Esophagus muscularis mucosa (tissue), 4 donors: ENCODE results near the gene EME1. TPM values are rescaled to one million over a fixed set of nuclear protein-coding genes. Genes with fewer than 3 reads are reported as not detected.

Experiments used
- DNase-seq: peaks from one replicate; pipeline ENCODE4 v3.0.0-alpha.2; 2017; ENCODE audit errors: extremely low spot score
- H3K27ac ChIP-seq, 4 donors: fragments of 200-600 bp; sonication (generic); replicated peaks in 1 of 4; 1 replicate in 3 of 4; 2 replicates in 1 of 4; pipeline ENCODE4 v1.5.1; 2016 to 2019; ENCODE audit warnings: mild to moderate bottlenecking in 1 of 4
- H3K27me3 ChIP-seq, 4 donors: fragments of 200-600 bp; sonication (generic); one replicate each; pipeline versions ENCODE4 v1.5.1 to v1.6.0; 2016 to 2019
- H3K36me3 ChIP-seq, 4 donors: fragments of 200-600 bp; sonication (generic); one replicate each; pipeline ENCODE4 v1.5.1; 2016 to 2019
- H3K4me1 ChIP-seq, 4 donors: fragments of 200-600 bp; sonication (generic); one replicate each; pipeline ENCODE4 v1.5.1; 2016 to 2019
- H3K4me3 ChIP-seq, 4 donors: fragments of 200-600 bp; sonication (generic); 1 replicate in 2 of 4; 2 replicates in 2 of 4; pipeline ENCODE4 v1.5.1; 2016 to 2019; ENCODE audit warnings: mild to moderate bottlenecking in 4 of 4, moderate library complexity in 1 of 4
- H3K9me3 ChIP-seq, 4 donors: fragments of 200-600 bp; sonication (generic); 1 replicate in 3 of 4; 2 replicates in 1 of 4; pipeline ENCODE4 v1.5.1; 2016 to 2019
- EP300 ChIP-seq: sonication (generic); formaldehyde crosslinking; IDR thresholded peaks from one replicate; pipeline ENCODE4 v1.6.1; 2017; ENCODE audit warnings: antibody characterized with exemption
- POLR2A ChIP-seq: fragments of 450-650 bp; IDR thresholded peaks from one replicate; pipeline ENCODE4 v1.6.1; 2017; ENCODE audit warnings: antibody characterized with exemption, moderate library complexity, mild to moderate bottlenecking, low read depth
- POLR2AphosphoS5 ChIP-seq, 2 donors: sonication (generic); formaldehyde crosslinking; IDR thresholded peaks; one replicate each; pipeline ENCODE4 v1.6.1; 2017; ENCODE audit warnings: antibody characterized with exemption in 2 of 2
- WGBS: methylation state at CpG from one replicate; pipeline ENCODE4 v1.1.5; 2018; 5-methylcytosine and 5-hydroxymethylcytosine counted together
- intact Hi-C: fragments of 100-400 bp; cut with DNase I; formaldehyde crosslinking; loops from one replicate; pipeline ENCODE4 v1.15.1; 2023
- total RNA-seq, 4 donors: library from RNA; depleted of rRNA; stranded (reverse); fragments of >200 nt; gene quantifications; one replicate each; pipeline versions ENCODE4 v1.1.0 to v1.2.1, GENCODE V29; 2016
- TF ChIP-seq, protein P1 (sequence below), 3 experiments: fragments of 200-600 bp in 2 of 3; fragments of 450-650 bp in 1 of 3; sonication (generic) in 2 of 3; IDR thresholded peaks; one replicate each; pipeline ENCODE4 v1.5.1; 2017 to 2019; ENCODE audit warnings: antibody characterized with exemption in 3 of 3, mild to moderate bottlenecking in 2 of 3, moderate library complexity in 1 of 3

EME1 gene, protein sequence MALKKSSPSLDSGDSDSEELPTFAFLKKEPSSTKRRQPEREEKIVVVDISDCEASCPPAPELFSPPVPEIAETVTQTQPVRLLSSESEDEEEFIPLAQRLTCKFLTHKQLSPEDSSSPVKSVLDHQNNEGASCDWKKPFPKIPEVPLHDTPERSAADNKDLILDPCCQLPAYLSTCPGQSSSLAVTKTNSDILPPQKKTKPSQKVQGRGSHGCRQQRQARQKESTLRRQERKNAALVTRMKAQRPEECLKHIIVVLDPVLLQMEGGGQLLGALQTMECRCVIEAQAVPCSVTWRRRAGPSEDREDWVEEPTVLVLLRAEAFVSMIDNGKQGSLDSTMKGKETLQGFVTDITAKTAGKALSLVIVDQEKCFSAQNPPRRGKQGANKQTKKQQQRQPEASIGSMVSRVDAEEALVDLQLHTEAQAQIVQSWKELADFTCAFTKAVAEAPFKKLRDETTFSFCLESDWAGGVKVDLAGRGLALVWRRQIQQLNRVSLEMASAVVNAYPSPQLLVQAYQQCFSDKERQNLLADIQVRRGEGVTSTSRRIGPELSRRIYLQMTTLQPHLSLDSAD
- total RNA-seq, result not detected

DNA sequence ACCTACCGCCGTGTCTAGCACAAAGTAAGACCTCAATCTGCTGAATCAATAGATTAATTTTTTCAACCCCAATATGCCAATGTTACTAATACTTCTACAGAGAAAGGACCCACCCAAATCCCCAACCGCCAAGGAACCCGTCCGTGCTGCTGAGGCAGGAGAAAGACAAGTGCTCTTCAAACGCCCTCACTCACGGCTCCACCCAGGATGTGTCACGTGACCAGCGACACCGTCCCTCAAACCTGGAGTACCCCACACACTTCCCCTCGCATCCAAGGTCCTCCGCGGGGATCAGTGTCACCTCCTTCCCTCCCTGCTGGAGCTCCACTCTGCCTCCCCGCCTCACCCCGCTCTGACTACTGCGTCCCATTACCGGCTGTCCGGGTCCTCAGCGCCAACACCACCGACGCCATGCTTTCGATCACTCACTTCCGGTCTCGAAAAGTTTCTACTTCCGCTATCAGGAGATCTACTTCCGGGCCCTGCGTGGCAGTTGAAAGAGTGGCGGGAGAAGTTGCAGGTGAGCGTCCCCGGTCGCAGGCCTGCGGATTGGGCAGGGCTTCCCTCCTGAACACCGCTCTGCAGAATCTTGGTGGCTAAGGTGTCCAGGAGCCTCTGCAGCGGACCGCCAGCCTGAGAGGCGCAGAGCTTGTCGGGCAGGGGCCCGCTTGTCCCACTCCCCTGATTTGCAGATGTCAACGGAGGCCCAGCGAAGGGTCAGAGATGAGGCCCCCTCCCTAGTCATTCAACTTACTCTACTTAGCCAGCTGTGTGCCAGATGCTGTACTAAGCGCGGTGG lies at the start of gene EME1, which contains the start of gene MRPL27:
Gene EME1 (plus strand): TSS at position 472 of the 799 bp plus-strand sequence. CDS start 1,980 bp downstream, outside the sequence.
Gene MRPL27 (minus strand): TSS at position 427 of the 799 bp plus-strand sequence. CDS start 14 bp downstream, at position 413.
- TF ChIP-seq POLR2AphosphoS5 (IDR thresholded peaks at IDR 0.05) (peak; percentile 87 to 90), POLR2A (peak; percentile 20)
- TF ChIP-seq, protein P1, sequence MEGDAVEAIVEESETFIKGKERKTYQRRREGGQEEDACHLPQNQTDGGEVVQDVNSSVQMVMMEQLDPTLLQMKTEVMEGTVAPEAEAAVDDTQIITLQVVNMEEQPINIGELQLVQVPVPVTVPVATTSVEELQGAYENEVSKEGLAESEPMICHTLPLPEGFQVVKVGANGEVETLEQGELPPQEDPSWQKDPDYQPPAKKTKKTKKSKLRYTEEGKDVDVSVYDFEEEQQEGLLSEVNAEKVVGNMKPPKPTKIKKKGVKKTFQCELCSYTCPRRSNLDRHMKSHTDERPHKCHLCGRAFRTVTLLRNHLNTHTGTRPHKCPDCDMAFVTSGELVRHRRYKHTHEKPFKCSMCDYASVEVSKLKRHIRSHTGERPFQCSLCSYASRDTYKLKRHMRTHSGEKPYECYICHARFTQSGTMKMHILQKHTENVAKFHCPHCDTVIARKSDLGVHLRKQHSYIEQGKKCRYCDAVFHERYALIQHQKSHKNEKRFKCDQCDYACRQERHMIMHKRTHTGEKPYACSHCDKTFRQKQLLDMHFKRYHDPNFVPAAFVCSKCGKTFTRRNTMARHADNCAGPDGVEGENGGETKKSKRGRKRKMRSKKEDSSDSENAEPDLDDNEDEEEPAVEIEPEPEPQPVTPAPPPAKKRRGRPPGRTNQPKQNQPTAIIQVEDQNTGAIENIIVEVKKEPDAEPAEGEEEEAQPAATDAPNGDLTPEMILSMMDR (IDR thresholded peaks at IDR 0.05), result no peak
- intact Hi-C loops, result no loop called here
- H3K4me3 ChIP-seq, result peak within 1 kb of the TSS; percentile 83 to 89 (median 84)
- peak; percentile 97 for DNase-seq
- H3K4me1 ChIP-seq, result peaks cover 22 to 31% (median 25%) of the 10 kb centered on the region in 4 donors
- H3K36me3 ChIP-seq, result peaks cover 12 to 29% (median 26%) of the 10 kb centered on the region in 4 donors
- peak within 1 kb of the TSS; percentile 90 to 96 (median 93) for H3K27ac ChIP-seq
- no peaks in the 10 kb centered on the region for H3K27me3 ChIP-seq
- WGBS, result 1% methylated on average over 28 of the region's 42 CpGs
- H3K9me3 ChIP-seq, result no peaks in the 10 kb centered on the region

DNA sequence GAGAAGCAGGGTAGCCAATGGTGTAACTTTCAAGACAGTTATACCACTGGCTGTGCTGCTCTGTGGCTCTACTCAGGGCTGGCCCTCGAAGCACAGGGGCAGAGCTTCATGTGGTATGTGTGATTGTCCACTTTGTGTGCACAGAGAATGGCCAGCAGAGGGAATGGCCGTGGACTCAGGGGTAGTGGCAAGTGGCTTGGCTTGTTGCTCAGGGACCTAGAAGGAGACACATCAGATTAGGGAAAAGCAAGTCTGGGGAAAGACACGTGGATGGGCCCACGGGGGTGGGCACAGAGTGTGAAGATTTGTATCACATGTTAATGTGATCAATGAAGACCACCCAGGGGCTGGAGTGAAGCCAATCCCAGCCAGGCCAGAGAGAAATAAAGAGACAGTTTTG lies 47.1 kb upstream of the EME1 start:
- H3K27me3 ChIP-seq, result peaks cover 0 to 5% (median 0%) of the 10 kb centered on the region in 4 donors
- no peak overlapping the region for H3K4me3 ChIP-seq
- intact Hi-C loops, result no loop called here
- no peaks in the 10 kb centered on the region for H3K36me3 ChIP-seq
- H3K9me3 ChIP-seq, result no peaks in the 10 kb centered on the region
- no peaks in the 10 kb centered on the region for H3K4me1 ChIP-seq
- TF ChIP-seq POLR2A (no peak), EP300 (no peak), POLR2AphosphoS5 (IDR thresholded peaks at IDR 0.05) (no peak)
- TF ChIP-seq, protein P1 (IDR thresholded peaks at IDR 0.05), result no peak
- DNase-seq, result no peak
- H3K27ac ChIP-seq, result no peak overlapping the region
- 56% methylated on average over 4 of the region's 4 CpGs for WGBS

DNA sequence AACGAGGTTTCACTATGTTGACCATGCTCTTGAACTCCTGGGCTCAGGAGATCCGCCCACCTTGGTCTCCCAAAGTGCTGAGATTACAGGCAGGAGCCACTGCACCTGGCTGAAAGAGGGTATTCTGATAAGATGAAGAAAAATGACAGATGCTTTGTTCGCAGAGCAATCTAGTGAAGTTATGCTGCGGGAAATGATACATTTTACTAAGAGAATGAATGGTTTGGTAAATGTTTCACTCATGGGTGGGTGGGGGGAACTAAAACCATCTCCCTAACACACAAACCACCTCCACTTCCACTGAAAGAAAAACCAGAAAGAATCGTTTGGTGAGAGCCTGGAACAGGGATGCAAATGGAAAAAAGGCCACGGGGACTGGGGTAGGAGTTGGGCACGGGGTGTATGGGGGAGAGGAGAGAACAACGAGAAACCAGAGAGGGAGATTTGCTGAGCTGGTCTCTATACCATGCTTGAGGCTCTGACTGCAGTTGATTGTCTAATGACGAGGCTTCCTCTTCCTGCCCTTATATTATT lies 46.1 kb upstream of the EME1 start:
- TF ChIP-seq POLR2AphosphoS5 (IDR thresholded peaks at IDR 0.05), result no peak
- TF ChIP-seq EP300, result no peak
- no peak for TF ChIP-seq POLR2A
- TF ChIP-seq, protein P1 (IDR thresholded peaks at IDR 0.05), result no peak
- intact Hi-C loops, result no loop called here
- no peak for DNase-seq
- Histone ChIP-seq H3K9me3 (no peaks in the 10 kb centered on the region), H3K36me3 (no peaks in the 10 kb centered on the region), H3K4me3 (no peak overlapping the region), H3K4me1 (no peaks in the 10 kb centered on the region), H3K27ac (no peak overlapping the region), H3K27me3 (peaks cover 0 to 11% (median 0%) of the 10 kb centered on the region in 4 donors)
- 72% methylated on average over 9 of the region's 9 CpGs for WGBS

DNA sequence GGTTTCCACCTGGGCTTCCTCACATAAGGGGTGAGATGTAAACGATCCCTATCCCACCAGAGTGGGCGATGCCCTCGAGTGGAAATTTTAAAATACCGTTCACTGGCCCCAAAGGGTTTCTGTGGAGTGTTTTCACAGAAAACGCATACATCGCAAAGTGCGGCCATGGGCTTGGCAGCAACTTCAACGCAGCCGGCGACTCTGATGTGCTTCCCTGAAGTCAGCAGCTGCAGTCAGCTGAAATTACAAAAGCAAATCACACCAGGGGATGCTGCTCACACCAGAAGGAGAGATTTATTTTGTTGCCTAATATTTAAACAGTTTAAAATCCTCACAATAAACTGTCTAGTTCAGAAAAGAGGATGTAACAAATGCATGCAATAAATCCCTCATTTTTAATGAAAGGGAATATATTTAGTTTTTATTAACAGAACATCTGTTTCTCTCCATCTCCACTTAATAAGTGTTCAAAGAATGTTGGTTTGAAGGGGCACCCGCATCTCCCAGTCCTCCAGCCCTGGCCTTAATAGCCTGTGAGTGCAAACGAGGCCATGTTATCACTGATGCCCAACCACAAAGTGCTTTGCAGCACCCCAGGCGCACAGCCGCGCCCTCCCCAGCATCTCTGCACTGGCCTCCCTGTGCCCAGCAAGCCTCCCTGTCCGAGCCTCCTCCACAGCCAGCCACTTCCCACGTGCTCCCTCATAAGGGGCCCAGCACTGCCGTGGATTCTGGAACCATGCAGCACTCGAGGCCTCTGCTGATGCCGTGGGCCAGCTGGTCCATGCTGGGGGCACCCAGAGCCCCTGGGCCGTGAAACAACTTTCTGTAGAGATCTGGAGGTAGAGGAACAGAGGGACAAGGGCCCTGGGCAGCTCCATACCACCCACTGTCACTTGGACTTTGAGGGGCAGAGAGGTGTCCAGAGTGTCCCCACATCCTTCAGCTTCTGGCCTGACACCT lies 44.4 kb upstream of the EME1 start:
- H3K9me3 ChIP-seq, result no peaks in the 10 kb centered on the region
- H3K27me3 ChIP-seq, result peaks cover 0 to 16% (median 0%) of the 10 kb centered on the region in 4 donors
- H3K27ac ChIP-seq, result no peak overlapping the region
- intact Hi-C loops, result no loop called here
- TF ChIP-seq POLR2AphosphoS5 (IDR thresholded peaks at IDR 0.05) (no peak), EP300 (no peak), POLR2A (no peak)
- TF ChIP-seq, protein P1 (IDR thresholded peaks at IDR 0.05), result no peak
- H3K36me3 ChIP-seq, result no peaks in the 10 kb centered on the region
- WGBS, result 65% methylated on average over 21 of the region's 21 CpGs
- H3K4me1 ChIP-seq, result no peaks in the 10 kb centered on the region
- DNase-seq, result no peak
- H3K4me3 ChIP-seq, result no peak overlapping the region
